GM18502 (cell line): Measurements from ENCODE around the gene PSMB8.
A peak's percentile ranks its signal among the peaks of the same experiment; 100 is the strongest.
"Not testable (repeated sequence)": the region's sequence is repeated elsewhere in the genome, so short reads cannot be mapped to it uniquely, and the experiment has no call there.

ENCODE experiments used
- ATAC-seq: cut with Tn5 transposase; IDR thresholded peaks from one replicate; pipeline ENCODE4 v1.9.1; 2021; ENCODE audit warnings: mild to moderate bottlenecking; ENCODE audit not compliant: unreplicated experiment, poor library complexity

Gene PSMB8

DNA sequence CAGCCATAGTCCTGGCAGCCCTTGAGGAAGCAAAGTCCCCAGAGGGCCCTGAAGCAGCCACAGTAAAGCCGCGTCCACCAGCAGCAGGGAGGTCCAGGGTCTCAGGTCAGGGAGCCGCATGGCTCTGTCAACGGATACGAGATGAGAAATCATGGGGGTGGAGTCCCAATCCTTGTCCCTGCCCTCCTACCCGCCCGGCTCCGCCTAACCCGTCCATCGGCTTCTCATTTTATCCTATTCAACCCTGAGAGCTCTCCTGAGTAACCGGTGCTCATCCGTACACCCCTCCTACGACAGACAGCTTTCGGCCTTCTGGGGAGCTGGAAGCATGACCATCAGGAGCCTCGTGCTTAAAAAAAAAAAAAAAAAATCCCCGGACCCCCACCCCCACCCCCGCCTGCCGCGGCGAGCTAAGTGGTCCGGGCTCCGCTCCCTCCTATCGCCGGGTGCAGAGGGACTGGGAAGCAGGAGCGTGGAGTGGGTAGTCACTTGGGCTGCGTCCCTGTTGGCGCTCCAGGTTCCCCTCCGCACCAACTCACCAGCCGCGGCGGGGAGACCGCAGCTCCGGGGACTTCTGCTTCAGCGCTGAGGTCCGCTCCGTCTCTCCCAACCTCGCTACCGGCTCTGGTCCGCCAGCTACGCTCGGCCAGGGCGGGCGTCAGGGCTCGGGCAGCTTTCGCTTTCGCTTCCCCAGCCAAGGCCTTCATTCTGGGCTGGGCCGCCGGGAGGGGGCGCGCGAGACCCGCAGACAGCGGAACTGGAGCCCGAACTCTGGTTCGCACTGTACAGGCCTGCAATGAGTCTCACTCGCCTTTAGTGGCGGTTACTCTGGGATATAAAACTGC, 5.5 kb downstream of the PSMB8 start, which contains the start of gene TAP2:
TSS of gene TAP2 (minus strand) at position 626 of the 845 bp plus-strand sequence. CDS start at position 120, 506 bp downstream.
- peak; percentile 71 for ATAC-seq

DNA sequence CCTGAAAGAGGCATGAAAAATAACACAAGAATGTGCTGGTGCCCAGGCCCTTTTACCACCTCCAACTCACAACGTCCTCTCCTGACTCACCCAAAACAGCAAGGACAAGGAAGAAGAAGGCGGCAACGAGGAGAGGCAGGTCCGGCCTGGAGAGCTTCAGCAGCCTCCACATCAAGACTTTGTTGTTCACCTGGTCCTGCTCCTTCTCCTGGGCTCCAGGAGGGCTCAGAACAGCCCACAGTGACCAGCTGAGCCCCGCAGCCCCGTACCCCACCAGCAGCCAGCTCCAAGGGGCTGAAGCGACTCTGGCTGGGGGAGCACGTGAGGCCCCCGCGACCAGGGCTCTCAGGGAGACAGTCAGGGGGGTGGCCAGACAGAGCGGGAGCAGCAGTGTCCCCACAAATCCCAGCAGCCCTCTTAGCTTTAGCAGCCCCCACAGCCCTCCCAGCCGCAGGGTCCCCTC, 6.2 kb downstream of the PSMB8 start:
- no peak for ATAC-seq

DNA sequence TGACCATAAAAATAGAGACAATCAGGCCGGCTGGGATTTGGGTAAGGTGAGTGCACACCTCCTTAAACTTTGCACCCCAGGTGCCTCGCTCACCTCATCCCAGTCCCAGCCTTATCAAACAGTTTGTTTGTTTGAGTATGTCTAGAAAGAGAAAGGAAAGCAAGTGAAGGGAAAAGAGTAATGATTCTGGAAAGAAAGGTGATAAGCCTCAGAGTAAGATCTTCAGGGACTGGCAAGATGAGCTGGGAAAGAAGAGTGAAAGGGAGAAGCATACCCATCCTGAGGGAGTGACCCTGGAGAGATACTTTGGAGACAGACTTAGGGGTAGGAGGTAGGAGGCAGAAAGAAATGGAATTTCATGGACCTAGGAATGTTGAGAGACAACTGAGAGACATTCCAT, 7.0 kb downstream of the PSMB8 start:
- no peak for ATAC-seq

DNA sequence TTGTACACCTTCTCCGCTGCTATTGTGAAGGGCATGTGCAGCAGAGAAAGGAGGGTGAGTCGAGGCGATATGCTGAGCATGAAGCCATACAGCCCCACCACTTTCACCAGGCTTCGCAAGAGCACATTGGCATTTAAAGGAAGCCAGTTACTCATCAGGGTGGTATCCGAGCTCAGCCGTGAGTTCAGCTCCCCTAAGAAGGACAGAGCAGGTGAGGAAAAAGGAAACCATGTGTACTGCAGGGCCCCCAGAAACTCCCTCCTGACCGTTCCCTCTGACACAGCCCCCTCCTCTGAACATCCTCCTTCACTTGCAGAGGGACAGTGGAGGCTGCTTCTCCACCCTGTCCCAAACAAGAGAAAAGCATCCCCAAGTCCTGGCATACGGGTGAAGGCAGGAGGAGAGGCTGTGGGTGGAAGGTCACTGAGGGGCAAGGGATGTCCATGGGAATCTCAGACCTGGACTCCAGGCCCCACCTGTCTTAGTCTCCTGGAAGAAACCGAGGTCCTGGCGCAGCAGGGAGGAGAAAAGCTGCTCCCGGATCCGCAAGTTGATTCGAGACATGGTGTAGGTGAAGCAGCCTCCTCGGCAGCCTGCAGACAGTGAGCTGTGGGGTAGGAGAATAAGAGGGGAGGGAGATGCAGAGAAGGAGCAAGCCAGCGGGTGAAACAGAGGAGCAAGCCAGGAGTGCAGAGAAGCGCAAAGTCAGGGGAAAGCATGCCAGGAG, 8.5 kb downstream of the PSMB8 start:
- ATAC-seq = no peak

DNA sequence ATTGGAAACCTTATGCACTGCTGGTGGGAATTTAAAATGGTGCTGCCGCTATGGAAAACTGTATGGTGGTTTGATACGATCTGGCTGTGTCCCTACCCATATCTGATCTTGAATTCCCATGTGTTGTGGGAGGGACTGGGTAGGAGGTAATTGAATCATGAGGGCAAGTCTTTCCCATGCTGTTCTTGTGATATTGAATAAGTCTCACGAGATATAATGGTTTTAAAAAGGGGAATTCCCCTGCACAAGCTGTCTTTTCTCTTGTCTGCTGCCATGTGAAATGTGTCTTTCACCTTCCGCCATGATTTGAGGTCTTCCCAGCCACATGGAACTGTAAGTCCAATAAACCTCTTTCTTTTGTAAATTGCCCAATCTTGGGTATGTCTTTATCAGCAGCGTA, 10.2 kb downstream of the PSMB8 start:
- no peak for ATAC-seq

DNA sequence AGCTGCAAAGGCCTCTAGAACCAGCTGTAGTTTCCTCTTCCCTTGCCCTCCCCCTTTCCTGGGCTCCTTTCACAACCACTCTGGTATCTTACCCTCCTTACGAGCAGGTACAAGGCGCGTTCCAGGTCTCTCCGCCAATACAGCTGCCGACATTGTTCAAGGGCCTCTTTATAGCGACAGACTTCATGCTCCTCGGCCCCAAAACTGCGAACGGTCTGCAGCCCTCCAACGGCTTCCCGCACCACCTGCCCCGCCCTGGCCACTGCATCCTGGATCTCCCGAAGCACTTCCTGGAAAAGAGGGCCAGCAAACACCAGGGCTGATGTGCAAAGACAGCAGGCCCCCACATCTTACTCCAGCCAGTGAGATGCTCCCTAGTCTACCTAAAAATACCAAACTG, 11.3 kb downstream of the PSMB8 start:
- ATAC-seq = no peak

DNA sequence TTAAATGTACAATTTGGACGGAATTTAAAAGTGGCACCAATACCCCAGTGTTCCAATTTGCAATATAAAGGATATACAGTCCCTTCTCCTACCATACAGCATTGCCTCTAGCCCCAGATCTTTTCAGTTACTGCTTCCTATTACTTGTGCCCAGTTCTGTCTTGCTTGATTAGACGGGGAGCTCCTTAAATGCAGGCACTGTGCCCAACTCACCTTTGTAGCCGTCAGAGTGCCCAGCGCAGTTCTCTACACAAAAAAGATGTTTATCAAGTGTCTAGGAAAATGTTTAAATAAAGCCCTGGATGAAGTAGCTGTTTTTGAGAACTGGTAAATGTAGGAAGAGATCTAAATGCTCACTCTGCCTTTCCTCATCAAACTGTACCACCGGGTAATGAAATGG, 12.9 kb downstream of the PSMB8 start:
- no peak for ATAC-seq

DNA sequence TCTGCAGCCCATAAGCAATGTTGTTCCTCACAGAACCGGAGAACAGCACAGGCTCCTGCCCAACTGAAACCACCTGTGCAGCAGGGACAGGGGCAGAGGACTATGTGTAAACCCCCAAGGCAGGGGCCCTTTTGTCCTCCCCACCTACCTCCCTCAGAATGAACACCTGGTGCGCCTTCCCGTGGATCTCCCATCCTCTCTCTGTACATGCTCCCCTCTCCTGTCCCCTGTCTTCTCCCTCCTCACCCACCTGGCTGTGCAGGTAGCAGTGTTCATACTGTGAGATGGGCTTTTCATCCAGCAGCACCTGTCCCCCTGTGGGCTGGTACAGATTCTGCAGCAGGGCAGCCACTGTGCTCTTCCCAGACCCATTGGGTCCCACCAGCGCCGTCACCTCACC, 13.8 kb downstream of the PSMB8 start:
- ATAC-seq = no peak

DNA sequence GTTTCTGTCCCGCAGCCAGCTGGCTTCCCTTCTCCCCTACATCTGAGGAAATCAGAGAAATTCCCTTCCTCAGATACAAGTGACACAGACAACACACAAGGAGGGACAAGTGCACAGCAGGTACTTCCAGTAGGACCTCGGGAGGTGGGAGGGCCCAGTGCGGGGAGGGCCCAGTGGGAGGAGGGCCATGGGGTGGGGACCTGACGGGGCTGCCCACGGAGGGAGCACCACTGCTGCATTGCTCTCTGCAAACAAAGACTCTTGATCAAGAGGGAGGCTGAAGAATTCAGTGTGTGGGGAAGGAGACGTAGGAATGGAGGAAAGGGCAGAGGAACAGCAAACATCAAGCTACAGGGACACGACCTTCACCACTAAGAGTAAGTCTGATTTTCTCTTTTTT, 14.4 kb downstream of the PSMB8 start:
- ATAC-seq = no peak

DNA sequence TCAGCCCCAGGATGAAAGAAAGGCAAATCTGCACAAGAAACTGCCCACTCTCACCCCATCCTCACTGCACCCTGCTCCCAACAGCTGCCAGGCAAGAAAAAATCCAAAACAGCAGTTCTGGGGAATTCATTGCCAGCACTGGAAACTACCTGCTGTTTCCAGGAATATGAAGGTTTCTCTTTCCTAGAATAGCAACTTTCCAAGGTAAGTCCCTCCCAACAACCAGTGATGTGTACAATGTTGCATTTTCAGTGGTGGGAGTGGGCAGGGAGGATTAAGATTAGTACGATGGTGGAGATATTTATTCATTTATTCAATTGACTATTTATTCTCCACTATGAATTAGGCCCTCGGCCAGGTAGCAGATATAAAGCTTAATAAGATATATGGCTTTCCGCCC, 16.8 kb downstream of the PSMB8 start:
- ATAC-seq = no peak

DNA sequence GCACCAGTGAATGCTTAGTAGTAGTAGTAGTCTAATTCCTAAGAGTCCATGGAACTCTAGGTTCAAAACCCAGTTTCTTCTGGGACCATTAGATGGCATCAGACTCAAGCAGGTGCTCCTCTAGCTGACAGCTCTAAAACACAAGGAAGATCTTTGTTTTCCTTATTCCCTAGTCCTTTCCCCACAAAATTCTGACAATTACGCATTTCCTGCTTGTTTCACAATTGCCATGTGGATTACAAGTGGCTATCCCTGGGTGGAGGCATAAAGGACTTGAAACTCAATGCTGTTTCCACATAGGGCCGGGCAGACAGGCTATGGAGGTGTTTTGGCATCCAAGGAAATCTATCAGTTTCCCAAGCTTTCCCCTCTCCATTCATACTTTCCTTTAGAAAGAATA, 17.9 kb downstream of the PSMB8 start:
- no peak for ATAC-seq

DNA sequence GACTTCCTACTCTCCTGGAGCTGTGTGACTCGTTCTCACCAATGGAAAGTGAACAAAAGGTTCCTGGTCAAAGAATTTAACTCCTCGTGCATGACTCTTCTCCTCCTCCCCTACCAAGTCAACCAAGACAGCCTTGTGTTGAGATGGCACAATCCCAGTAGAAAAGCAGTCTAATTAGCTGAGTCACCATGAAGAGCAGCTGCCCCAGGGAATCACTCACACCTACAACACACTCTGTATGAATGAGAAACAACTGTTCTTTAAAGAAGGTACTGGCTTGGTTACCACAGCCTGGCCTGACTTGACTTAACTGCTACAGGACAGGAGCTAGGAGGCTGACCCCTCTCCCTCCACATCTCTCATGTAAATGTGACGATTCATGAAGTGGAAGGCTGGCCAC, 24.1 kb downstream of the PSMB8 start:
- ATAC-seq = no peak

DNA sequence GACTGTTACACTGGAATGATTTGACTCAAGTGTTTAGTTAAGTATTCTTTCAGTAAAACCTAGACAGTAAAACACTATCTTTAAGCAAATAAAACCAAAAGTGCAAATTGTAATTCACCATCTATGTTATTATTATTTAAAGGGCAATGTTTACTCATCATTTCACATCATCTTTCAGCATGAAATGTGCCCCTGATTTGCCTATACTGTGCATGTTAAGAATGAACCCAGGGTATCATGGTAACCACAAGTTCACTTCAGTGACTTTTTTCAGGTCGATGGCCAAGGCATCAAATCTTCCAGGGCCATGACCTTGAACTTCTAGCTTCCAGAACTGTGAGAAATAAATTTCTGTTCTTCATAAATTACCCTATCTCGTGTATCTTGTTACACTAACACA, 25.0 kb downstream of the PSMB8 start:
- no peak for ATAC-seq

DNA sequence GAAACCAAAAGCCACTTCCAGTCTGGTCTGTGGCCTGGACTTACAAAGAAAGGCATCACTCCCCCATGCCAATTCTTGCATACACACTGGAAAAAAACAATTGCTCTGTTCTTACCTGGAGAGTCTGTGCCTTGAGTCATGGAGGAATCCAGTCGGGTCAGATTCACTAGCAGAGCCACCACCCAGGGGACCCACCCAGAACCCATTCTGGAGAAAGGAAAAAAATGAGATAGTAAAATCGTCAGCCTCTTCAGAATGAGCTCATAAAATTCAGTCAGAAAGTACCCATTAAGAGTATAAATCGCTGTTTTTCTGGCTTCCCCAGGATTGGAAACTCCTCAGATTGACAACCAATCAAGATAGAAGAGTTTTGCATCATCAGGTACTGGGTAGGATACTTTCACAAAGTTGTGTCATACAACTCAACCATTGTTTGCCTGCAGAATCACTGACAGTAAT, 27.1 kb downstream of the PSMB8 start, which contains the start of gene HLA-DOB:
TSS of gene HLA-DOB (minus strand) at position 257 of the 459 bp plus-strand sequence. CDS start at position 206, 51 bp downstream.
- ATAC-seq = peak; percentile 59

DNA sequence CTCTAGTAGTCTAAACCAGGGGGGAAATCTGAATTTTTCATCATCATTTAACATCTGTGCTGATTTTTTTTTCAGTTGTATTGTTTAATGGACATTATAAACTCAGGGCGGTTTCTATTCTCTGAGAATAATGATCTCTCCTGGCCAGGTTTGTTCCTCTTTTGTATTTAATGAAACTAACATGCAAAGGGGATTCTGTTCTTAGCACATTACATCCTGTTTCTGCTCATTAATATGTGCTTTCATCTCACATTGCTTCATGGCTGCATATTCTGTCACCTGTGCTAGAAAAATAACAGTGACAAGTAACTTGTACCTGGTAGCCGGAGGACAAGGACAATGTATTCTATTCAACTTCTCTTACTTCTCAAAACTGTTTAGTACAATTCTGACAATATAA, 27.9 kb downstream of the PSMB8 start:
- peak; percentile 66 for ATAC-seq

DNA sequence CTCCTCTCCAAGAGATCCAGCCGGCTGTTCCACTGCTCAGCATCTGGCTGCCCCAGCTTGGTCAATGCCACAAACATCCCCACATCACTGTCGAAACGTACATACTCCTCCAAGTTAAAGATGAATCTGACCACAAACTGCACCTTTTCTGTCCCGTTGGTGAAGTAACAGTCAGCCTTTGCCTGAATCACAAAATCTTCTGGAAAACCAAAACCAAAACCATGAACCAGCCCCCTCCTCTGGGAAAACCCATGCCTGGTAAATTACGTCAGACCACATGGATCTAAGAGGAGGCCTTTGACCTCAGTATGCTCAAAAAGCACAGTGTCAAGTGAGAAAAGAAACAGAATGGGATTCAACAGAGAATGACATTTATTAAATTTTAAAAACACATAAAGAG, 28.7 kb downstream of the PSMB8 start:
- ATAC-seq = no peak

DNA sequence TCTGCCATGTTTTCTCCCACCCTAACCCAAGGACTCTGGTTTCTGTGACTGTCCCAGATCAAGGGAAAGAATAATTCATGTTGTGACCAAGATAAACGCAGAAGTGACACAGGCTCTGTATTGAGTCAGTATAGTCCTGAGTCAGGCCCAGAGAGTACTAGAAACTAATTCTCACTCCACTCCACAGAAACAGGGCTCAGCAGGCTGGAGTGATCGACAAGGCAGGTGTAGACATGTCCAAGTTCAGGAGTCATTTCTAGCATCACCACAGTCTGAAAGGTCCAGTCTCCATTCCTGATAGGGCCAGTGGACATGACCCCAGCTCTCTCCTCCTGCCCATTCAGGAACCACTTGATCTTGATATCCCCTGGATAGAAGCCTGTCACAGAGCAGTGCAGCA, 29.7 kb downstream of the PSMB8 start:
- ATAC-seq = no peak

DNA sequence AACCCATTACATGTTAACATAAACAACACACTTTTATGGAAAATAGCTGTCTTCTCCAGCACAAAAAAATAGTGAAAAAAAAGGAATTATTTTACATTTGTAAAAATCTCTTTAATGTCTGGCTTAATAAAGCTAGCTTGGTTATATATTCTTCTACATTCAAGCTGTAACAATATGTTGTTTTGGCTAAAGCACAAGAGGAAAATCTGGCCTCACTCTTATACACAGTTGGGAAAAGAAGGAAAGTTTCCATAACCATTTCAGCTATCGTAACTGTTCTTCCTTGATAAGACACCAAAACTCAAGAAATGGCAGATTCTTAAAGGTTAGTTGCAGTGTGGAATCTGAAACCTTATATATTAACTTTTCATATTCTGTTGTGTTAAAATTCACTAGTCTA, 34.7 kb downstream of the PSMB8 start:
- ATAC-seq = no peak

DNA sequence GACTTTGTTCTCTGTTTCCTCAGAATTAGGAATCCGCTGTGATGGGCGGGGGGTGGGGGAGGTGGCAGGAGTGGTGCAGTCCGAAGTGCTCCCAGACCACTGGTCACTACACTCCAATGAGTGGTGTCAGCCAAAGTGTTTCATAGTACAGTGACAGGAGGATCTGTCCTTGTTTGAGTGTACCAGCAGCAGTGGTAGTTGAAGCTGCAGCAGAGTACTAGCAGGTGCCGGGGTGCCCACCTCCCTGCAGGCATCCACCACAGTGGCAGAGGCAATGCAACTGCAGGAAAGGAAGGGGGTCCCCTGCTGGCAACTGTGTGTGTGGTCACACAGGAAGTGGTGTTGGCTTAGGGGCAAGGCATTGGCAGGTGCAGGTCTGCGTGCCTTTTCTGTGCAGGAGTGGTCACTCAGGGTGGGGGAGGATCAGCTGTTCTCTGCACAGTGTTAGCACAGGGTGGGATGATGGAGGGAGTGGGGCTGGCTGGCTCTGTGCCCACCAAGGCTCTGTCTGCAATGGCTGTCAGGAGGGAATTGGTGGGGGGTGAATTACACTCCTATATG, 36.7 kb downstream of the PSMB8 start:
- no peak for ATAC-seq

DNA sequence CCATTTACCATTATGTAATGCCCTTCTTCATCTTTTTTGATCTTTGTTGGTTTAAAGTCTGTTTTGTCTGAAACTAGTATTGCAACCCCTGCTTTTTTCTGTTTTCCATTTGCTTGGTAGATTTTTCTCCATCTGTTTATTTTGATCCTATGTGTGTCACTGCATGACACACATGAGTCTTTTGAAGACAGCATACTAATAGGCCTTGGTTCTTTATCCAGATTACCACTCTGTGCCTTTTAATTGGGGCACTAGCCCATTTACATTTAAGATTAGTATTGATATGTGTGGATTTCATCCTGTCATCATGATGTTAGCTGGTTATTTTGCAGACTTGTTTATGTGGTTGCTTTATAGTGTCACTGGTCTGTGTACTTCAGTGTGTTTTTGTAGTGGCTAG, 38.4 kb downstream of the PSMB8 start:
- ATAC-seq = not testable (repeated sequence)

DNA sequence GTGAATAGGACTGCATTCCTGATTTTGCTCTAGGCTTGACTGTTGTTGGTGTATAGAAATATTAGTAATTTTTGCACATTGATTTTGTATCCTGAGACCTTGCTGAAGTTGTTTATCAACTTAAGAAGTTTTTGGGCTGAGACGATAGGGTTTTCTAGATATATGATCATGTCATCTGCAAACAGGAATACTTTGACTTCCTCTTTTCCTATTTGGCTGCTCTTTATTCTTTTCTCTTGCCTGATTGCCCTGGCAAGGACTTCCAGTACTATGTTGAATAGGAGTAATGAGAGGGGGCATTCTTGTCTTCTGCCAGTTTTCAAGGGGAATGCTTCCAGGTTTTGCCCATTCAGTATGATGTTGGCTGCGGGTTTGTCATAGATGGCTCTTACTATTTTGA, 40.4 kb downstream of the PSMB8 start:
- no peak for ATAC-seq
